ENCODE data around the gene B3GAT3. TPM values are rescaled to one million over a fixed set of nuclear protein-coding genes. Genes with fewer than 3 reads are reported as not detected.
"Not testable (repeated sequence)": the region's sequence is repeated elsewhere in the genome, so short reads cannot be mapped to it uniquely, and the experiment has no call there.

B3GAT3 gene
- total and polyA plus RNA-seq, 3 donors from 2014 or later, result 36.6 to 69.2 (median 66.4) TPM

DNA sequence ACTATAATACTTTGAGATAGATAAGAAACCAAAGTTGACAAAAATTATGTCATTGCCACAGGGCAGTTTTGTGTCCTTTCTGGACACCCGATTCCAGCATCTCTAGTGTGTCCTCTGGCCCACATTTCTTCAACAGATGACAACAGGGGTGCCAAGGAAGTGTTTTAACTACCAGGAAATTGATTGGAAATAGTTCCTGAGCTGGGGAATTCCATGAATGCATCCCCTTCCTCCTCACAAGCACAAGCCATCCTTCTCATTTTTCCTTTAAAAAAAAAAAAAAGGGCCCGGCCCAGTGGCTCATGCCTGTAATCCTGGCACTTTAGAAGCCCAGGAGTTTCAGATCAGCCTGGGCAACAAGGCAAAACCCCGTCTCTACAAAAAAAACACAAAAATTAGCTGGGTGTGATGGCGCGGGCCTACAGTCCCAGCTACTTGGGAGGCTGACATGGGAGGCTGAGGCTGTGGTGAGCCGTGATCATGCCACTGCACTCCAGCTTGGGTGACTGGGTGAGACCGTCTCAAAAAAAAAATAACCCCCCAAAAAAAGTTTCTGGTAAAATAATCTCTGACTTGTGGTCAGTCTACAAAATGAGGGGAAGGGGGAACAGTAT, 797 bp upstream of the B3GAT3 start:
- no peak for DNase-seq
- Histone ChIP-seq H3K9me3 (no peaks in the 10 kb centered on the region), H3K4me1 (peaks cover 7% of the 10 kb centered on the region), H3K27ac (peak overlapping the region; percentile 81 to 84), H3K27me3 (no peaks in the 10 kb centered on the region), H3K36me3 (ENCODE audit: low read depth, missing control alignments) (no peaks in the 10 kb centered on the region), H3K4me3 (peak overlapping the region; percentile 79 to 94)
- whole genome bisulfite sequencing, 2 donors, result 67 to 86% methylated on average over 7 of the region's 7 CpGs
- TF ChIP-seq POLR2A (IDR thresholded peaks at IDR 0.05), result no peak
- TF ChIP-seq, protein P1, sequence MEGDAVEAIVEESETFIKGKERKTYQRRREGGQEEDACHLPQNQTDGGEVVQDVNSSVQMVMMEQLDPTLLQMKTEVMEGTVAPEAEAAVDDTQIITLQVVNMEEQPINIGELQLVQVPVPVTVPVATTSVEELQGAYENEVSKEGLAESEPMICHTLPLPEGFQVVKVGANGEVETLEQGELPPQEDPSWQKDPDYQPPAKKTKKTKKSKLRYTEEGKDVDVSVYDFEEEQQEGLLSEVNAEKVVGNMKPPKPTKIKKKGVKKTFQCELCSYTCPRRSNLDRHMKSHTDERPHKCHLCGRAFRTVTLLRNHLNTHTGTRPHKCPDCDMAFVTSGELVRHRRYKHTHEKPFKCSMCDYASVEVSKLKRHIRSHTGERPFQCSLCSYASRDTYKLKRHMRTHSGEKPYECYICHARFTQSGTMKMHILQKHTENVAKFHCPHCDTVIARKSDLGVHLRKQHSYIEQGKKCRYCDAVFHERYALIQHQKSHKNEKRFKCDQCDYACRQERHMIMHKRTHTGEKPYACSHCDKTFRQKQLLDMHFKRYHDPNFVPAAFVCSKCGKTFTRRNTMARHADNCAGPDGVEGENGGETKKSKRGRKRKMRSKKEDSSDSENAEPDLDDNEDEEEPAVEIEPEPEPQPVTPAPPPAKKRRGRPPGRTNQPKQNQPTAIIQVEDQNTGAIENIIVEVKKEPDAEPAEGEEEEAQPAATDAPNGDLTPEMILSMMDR (IDR thresholded peaks at IDR 0.05), result no peak
- intact Hi-C loops (cut with DNase I; ENCODE audit: low total_unique reads), result no loop called here

DNA sequence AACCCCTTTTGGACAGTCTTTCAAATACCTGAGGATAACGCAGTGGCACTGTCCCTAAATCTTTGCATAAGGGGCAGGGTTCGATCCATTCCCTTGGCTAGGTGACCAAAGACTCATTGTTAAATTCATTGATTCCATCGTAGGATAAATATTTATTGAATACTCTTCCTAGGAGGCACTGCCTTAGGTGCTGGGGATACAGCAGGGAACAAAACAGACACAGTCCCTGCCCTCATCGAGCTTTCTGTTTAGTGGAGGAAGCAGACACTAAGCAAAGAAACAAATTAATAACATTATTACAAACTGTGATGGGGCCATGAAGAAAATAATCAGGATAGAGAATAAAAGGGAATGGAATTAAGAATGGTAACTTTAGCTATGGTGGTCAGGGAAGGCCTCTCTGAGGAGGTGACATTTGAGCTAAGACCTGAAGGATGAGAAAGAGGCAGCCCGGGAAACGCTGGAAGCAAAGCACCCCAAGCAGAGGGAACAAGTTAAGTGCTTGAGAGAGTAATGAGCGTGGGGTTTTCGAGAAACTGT, 689 bp downstream of the B3GAT3 start:
- Histone ChIP-seq H3K27me3 (no peaks in the 10 kb centered on the region), H3K4me3 (peak overlapping the region; percentile 79 to 94), H3K4me1 (peaks cover 7% of the 10 kb centered on the region), H3K27ac (peak overlapping the region; percentile 81 to 84), H3K9me3 (no peaks in the 10 kb centered on the region), H3K36me3 (ENCODE audit: low read depth, missing control alignments) (no peaks in the 10 kb centered on the region)
- TF ChIP-seq POLR2A (IDR thresholded peaks at IDR 0.05), result no peak
- TF ChIP-seq, protein P1 (IDR thresholded peaks at IDR 0.05), result no peak
- DNase-seq, result no peak
- intact Hi-C loops (cut with DNase I; ENCODE audit: low total_unique reads), result no loop called here
- WGBS, 2 donors, result 21 to 23% methylated on average over 8 of the region's 8 CpGs

DNA sequence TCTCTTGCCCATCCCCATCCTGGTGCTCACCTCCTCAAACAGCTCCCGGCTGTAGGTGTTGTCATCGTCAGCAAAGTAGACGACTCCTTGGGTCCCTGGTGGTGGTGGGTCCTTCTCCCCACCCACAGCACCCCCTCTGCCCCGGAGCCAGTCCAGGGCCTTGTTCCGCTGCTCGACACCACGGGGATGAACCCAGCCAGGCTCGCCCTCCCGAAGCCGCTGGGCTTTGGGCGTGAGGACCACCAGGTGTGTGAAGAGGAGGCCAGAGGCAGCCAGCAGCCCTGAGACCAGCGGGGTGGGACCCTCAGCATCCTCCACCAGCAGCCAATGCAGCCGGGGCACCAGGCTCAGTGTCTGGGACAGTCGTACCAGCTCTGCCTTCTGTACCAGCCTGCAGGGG, 4.8 kb downstream of the B3GAT3 start:
- H3K9me3 ChIP-seq; H3K36me3 ChIP-seq (ENCODE audit: low read depth, missing control alignments); H3K27ac ChIP-seq; H3K27me3 ChIP-seq; intact Hi-C loops (cut with DNase I; ENCODE audit: low total_unique reads); H3K4me3 ChIP-seq; DNase-seq: not testable (repeated sequence)
- whole genome bisulfite sequencing, 2 donors, result 91% methylated on average over 14 of the region's 14 CpGs; no CpG with 5 or more reads in 1 of the 2 donors
- peaks cover 12% of the 10 kb centered on the region for H3K4me1 ChIP-seq

DNA sequence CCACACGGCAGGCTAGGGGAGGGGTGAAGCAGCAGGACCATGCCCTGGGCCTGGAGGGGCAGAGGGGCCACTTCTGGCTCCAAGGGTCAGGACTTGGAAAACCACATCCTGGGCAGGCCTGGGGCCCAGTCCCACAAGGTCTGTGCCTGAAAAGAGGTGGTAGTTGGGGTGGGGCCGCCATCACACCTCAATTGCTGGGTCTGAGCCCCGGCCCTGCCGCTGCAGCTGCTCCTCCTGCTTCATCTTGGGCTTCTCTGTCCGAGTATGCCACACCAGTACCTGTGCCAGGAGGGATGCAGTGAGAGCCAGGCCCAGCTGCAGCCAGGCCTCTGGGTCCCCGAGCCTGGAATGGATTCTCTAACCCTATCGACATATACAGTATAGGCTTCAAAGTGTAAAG, 6.3 kb downstream of the B3GAT3 start:
- intact Hi-C loops (cut with DNase I; ENCODE audit: low total_unique reads), result no loop called here
- 84 to 89% methylated on average over 4 to 7 of the region's 7 CpGs for WGBS, 2 donors
- H3K27me3 ChIP-seq, result no peaks in the 10 kb centered on the region
- no peak overlapping the region for H3K4me3 ChIP-seq
- H3K9me3 ChIP-seq, result no peaks in the 10 kb centered on the region
- TF ChIP-seq POLR2A (IDR thresholded peaks at IDR 0.05), result no peak
- TF ChIP-seq, protein P1 (IDR thresholded peaks at IDR 0.05), result no peak
- peaks cover 20% of the 10 kb centered on the region for H3K4me1 ChIP-seq
- H3K27ac ChIP-seq, result no peak overlapping the region
- no peak for DNase-seq
- no peaks in the 10 kb centered on the region for H3K36me3 ChIP-seq (ENCODE audit: low read depth, missing control alignments)

DNA sequence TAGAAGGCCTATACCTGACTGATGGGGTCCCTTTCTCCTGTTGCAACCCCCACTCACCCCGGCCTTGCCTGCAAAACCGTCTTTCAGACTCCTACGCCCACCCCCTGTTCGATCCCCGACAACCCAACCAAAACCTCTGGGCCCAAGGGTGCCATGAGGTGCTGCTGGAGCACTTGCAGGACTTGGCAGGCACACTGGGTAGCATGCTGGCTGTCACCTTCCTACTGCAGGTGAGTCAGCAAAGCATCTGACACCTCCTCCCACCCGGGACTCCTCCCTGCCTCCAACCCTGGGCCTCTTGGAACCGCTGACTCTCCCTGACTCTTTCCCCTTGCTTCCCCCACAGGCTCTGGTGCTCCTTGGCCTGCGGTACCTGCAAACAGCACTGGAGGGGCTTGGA, 7.5 kb downstream of the B3GAT3 start:
- no peak overlapping the region for H3K27ac ChIP-seq
- no peaks in the 10 kb centered on the region for H3K27me3 ChIP-seq
- intact Hi-C loops (cut with DNase I; ENCODE audit: low total_unique reads), result no loop called here
- H3K36me3 ChIP-seq (ENCODE audit: low read depth, missing control alignments), result no peaks in the 10 kb centered on the region
- no peak for DNase-seq
- no peak for TF ChIP-seq POLR2A (IDR thresholded peaks at IDR 0.05)
- TF ChIP-seq, protein P1 (IDR thresholded peaks at IDR 0.05), result no peak
- no peaks in the 10 kb centered on the region for H3K9me3 ChIP-seq
- H3K4me3 ChIP-seq, result no peak overlapping the region
- H3K4me1 ChIP-seq, result peaks cover 24% of the 10 kb centered on the region
- WGBS, 2 donors, result 77% methylated on average over 8 of the region's 8 CpGs
